Neural cell (in vitro differentiated cells): ENCODE measurements around the gene LANCL3. TPM values are rescaled to one million over a fixed set of nuclear protein-coding genes. Genes with fewer than 3 reads are reported as not detected.

Source experiments
- H2AFZ ChIP-seq: fragments of 200-600, 300-800 bp; sonication (generic), shearing (Covaris generic); 2 replicates; pipeline ENCODE4 v1.6.0; 2014; ENCODE audit warnings: low read depth, mild to moderate bottlenecking, antibody characterized with exemption, low read length, moderate library complexity
- H3F3A ChIP-seq: fragments of 200-600 bp; shearing (Covaris generic); 2 replicates; pipeline ENCODE4 v1.6.1; 2016; ENCODE audit warnings: mild to moderate bottlenecking, moderate library complexity, mixed read lengths, antibody characterized with exemption, low read length; ENCODE audit not compliant: insufficient read depth, poor library complexity, severe bottlenecking
- H3K27ac ChIP-seq: fragments of 200-600, 300-800 bp; sonication (generic), shearing (Covaris generic); 2 replicates; pipeline ENCODE4 v1.5.1; 2014; ENCODE audit warnings: mild to moderate bottlenecking, low read length, moderate library complexity
- H3K27me3 ChIP-seq: fragments of 300-800, 200-600 bp; sonication (generic), shearing (Covaris generic); 2 replicates; pipeline ENCODE4 v1.6.0; 2014; ENCODE audit warnings: mild to moderate bottlenecking, low read depth, low read length, moderate library complexity; ENCODE audit not compliant: insufficient read depth
- H3K36me3 ChIP-seq: fragments of 300-800, 200-600 bp; sonication (generic), shearing (Covaris generic); 2 replicates; pipeline ENCODE4 v1.5.1; 2014; ENCODE audit warnings: mild to moderate bottlenecking, antibody characterized with exemption, low read length, moderate library complexity; ENCODE audit not compliant: insufficient read depth
- H3K4me2 ChIP-seq: fragments of 300-800, 200-600 bp; sonication (generic), shearing (Covaris generic); 2 replicates; pipeline ENCODE4 v1.6.0; 2014; ENCODE audit warnings: mild to moderate bottlenecking, low read length
- H3K4me3 ChIP-seq: fragments of 300-800, 200-600 bp; sonication (generic), shearing (Covaris generic); 2 replicates; pipeline ENCODE4 v1.5.1; 2014; ENCODE audit warnings: mild to moderate bottlenecking, low read length, moderate library complexity
- H3K79me2 ChIP-seq: fragments of 200-600 bp; shearing (Covaris generic); replicated peaks from 2 replicates; pipeline ENCODE4 v1.6.0; 2014; ENCODE audit warnings: mild to moderate bottlenecking, low read length, moderate library complexity; ENCODE audit not compliant: insufficient read depth
- H3K9ac ChIP-seq: fragments of 300-800, 200-600 bp; sonication (generic), shearing (Covaris generic); 2 replicates; pipeline ENCODE4 v1.6.1; 2016; ENCODE audit warnings: mild to moderate bottlenecking, low read length, mixed read lengths
- H3K9me2 ChIP-seq: fragments of 200-600 bp; shearing (Covaris generic); 2 replicates; pipeline ENCODE4 v1.6.1; 2016; ENCODE audit warnings: mild to moderate bottlenecking, low read length, mixed read lengths; ENCODE audit not compliant: insufficient read depth
- H3K9me3 ChIP-seq: fragments of 200-600, 300-800 bp; sonication (generic), shearing (Covaris generic); 2 replicates; pipeline ENCODE4 v1.6.1; 2016; ENCODE audit warnings: mild to moderate bottlenecking, mixed run types, low read length, moderate library complexity, mixed read lengths
- H4K20me1 ChIP-seq: fragments of 200-600 bp; shearing (Covaris generic); 2 replicates; pipeline ENCODE4 v1.6.1; 2016; ENCODE audit warnings: mild to moderate bottlenecking, mixed run types; ENCODE audit not compliant: insufficient read depth
- EP300 ChIP-seq: fragments of 450-650 bp; conservative IDR thresholded peaks from 2 replicates; pipeline ENCODE4 v1.6.1; 2014; ENCODE audit warnings: antibody characterized with exemption, mild to moderate bottlenecking, moderate library complexity; ENCODE audit not compliant: poor library complexity, severe bottlenecking
- EZH2 ChIP-seq: fragments of 200-600, 300-800 bp; shearing (Covaris generic), sonication (generic); IDR thresholded peaks from 2 replicates; pipeline ENCODE4 v1.6.1; 2014; ENCODE audit warnings: antibody characterized with exemption, low read length, borderline replicate concordance, mild to moderate bottlenecking; ENCODE audit not compliant: insufficient read depth, poor library complexity, severe bottlenecking
- MXI1 ChIP-seq: fragments of 450-650 bp; conservative IDR thresholded peaks from 2 replicates; pipeline ENCODE4 v1.6.1; 2014; ENCODE audit warnings: antibody characterized with exemption, mild to moderate bottlenecking; ENCODE audit not compliant: poor library complexity, severe bottlenecking
- POLR2AphosphoS5 ChIP-seq: IDR thresholded peaks from 2 replicates; pipeline ENCODE4 v1.6.1; 2012
- RAD21 ChIP-seq: fragments of 450-650 bp; conservative IDR thresholded peaks from 2 replicates; pipeline ENCODE4 v1.6.1; 2014; ENCODE audit warnings: antibody characterized with exemption, mild to moderate bottlenecking, moderate library complexity
- REST ChIP-seq: IDR thresholded peaks from 2 replicates; pipeline ENCODE4 v1.6.1; 2012; ENCODE audit warnings: borderline replicate concordance
- SMC3 ChIP-seq: fragments of 450-650 bp; conservative IDR thresholded peaks from 2 replicates; pipeline ENCODE4 v1.6.1; 2014; ENCODE audit warnings: antibody characterized with exemption, mild to moderate bottlenecking, moderate library complexity; ENCODE audit not compliant: poor library complexity
- TAF1 ChIP-seq: IDR thresholded peaks from 2 replicates; pipeline ENCODE4 v1.6.1; 2012; ENCODE audit warnings: low read depth
- polyA plus RNA-seq: library from polyadenylated mRNA; depleted of rRNA; stranded (reverse); fragments of >200 nt; gene quantifications from 2 replicates; pipeline ENCODE4 v1.2.3, GENCODE V29; 2014
- TF ChIP-seq, protein P1 (sequence below): fragments of 450-650 bp; IDR thresholded peaks from 2 replicates; pipeline ENCODE4 v1.5.1; 2014; ENCODE audit warnings: antibody characterized with exemption, mild to moderate bottlenecking, moderate library complexity; ENCODE audit not compliant: poor library complexity, severe bottlenecking

Gene LANCL3
- polyA plus RNA-seq, 1 donor from 2014 or later = 0.35 TPM

- H3K4me2 ChIP-seq = no peak overlapping the region
- no peaks in the 10 kb centered on the region for H3K27me3 ChIP-seq
- no peaks in the 10 kb centered on the region for H3K79me2 ChIP-seq
- no peak overlapping the region for H3K4me3 ChIP-seq
- H3F3A ChIP-seq = no peaks in the 10 kb centered on the region
- no peaks in the 10 kb centered on the region for H4K20me1 ChIP-seq
- no peaks in the 10 kb centered on the region for H3K36me3 ChIP-seq
- H3K9me2 ChIP-seq = no peaks in the 10 kb centered on the region
- TF ChIP-seq REST (no peak), RAD21 (no peak), EP300 (no peak), MXI1 (no peak), EZH2 (no peak), POLR2AphosphoS5 (no peak)
- H2AFZ ChIP-seq = no peak overlapping the region
- H3K27ac ChIP-seq = no peak overlapping the region
- no peaks in the 10 kb centered on the region for H3K9me3 ChIP-seq
- H3K9ac ChIP-seq = no peak overlapping the region
Measured at GRCh38 chrX:37638047-37638446, 66.6 kb downstream of the LANCL3 start.

GRCh38 chrX:37640142-37640541 is 68.7 kb downstream of the LANCL3 start:
- H3K36me3 ChIP-seq = no peaks in the 10 kb centered on the region
- H4K20me1 ChIP-seq = no peaks in the 10 kb centered on the region
- no peak overlapping the region for H3K4me2 ChIP-seq
- no peaks in the 10 kb centered on the region for H3K79me2 ChIP-seq
- H3K27ac ChIP-seq = no peak overlapping the region
- H3K9me3 ChIP-seq = no peaks in the 10 kb centered on the region
- H3K4me3 ChIP-seq = no peak overlapping the region
- no peaks in the 10 kb centered on the region for H3F3A ChIP-seq
- TF ChIP-seq EP300 = no peak
- no peak for TF ChIP-seq EZH2
- TF ChIP-seq, protein P1, sequence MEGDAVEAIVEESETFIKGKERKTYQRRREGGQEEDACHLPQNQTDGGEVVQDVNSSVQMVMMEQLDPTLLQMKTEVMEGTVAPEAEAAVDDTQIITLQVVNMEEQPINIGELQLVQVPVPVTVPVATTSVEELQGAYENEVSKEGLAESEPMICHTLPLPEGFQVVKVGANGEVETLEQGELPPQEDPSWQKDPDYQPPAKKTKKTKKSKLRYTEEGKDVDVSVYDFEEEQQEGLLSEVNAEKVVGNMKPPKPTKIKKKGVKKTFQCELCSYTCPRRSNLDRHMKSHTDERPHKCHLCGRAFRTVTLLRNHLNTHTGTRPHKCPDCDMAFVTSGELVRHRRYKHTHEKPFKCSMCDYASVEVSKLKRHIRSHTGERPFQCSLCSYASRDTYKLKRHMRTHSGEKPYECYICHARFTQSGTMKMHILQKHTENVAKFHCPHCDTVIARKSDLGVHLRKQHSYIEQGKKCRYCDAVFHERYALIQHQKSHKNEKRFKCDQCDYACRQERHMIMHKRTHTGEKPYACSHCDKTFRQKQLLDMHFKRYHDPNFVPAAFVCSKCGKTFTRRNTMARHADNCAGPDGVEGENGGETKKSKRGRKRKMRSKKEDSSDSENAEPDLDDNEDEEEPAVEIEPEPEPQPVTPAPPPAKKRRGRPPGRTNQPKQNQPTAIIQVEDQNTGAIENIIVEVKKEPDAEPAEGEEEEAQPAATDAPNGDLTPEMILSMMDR = no peak
- TF ChIP-seq POLR2AphosphoS5 = no peak
- TF ChIP-seq SMC3 = no peak
- H2AFZ ChIP-seq = no peak overlapping the region
- no peaks in the 10 kb centered on the region for H3K27me3 ChIP-seq
- no peak overlapping the region for H3K9ac ChIP-seq
- H3K9me2 ChIP-seq = no peaks in the 10 kb centered on the region

DNA sequence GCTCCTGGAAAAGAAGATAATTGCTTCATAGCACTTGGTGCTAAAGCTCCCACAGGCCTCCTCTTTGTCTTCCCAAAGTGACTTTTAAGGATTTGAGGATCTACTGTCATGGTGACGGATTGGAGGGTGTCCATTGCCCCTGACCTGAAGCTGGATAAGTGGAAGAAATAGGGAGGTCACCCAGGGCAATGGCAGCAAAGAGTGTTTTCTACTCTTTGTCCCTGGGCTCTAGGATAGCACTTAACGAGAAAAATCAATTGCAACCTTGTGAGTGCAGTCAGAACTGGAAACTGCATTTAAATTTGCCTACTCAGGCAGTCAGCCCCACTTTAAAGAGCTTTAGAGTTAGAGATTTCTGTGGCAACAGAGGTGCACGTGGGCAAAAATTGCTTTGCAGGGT is 70.4 kb downstream of the LANCL3 start:
- Histone ChIP-seq H3F3A (no peaks in the 10 kb centered on the region), H3K27me3 (no peaks in the 10 kb centered on the region), H2AFZ (no peak overlapping the region), H3K9me3 (no peaks in the 10 kb centered on the region), H4K20me1 (no peaks in the 10 kb centered on the region), H3K4me2 (no peak overlapping the region), H3K4me3 (no peak overlapping the region), H3K79me2 (no peaks in the 10 kb centered on the region), H3K9ac (no peak overlapping the region), H3K9me2 (no peaks in the 10 kb centered on the region), H3K36me3 (no peaks in the 10 kb centered on the region), H3K27ac (no peak overlapping the region)
- TF ChIP-seq EP300 (no peak), TAF1 (no peak), MXI1 (no peak), POLR2AphosphoS5 (no peak), EZH2 (no peak), SMC3 (no peak), RAD21 (no peak), REST (no peak)
- TF ChIP-seq, protein P1 = no peak
